CD4-positive, alpha-beta T cell treated with Interleukin-15 for 4 hours (primary cell): ENCODE data around the gene RPL10A.
"Not testable (repeated sequence)": the region's sequence is repeated elsewhere in the genome, so short reads cannot be mapped to it uniquely, and the experiment has no call there.

Source experiments
- DNase-seq: peaks from one replicate; pipeline ENCODE4 v3.0.0-alpha.2; 2020; ENCODE audit warnings: low spot score

RPL10A gene

DNA sequence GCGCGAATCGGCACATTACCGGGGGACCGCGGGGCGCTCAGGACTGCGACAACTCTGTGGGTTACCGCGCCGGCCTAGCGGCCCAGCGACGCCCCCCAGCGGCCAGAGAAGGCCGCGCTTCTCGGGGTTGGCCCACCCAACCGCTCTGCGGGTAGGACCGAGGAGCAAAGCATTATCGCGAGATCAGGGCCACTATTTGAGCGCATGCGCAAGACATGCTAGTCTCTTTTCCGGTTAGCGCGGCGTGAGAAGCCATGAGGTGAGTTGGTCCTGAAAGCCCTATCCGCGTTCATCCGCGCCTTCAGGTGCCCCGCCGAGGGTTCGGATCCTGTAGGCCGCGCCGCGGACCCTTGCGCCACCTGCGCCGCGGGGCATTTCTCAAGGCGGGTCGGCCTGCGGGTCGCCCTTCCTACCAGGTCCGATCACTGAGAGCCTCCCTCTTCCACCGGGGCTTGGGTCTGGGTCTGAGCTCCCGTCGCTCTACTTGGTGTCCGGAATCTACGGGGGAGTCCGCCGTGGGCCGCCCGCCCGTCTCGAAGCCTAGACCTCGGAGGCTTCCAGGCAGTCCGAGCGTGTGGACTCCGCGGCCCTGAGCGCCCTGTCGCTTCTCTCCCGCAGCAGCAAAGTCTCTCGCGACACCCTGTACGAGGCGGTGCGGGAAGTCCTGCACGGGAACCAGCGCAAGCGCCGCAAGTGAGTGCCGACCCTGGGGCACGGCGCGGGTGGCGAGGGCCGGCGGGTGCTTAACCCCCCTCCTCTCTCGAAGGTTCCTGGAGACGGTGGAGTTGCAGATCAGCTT lies at the start of gene RPL10A:
RPL10A (plus strand) TSS at position 221 of the 799 bp plus-strand sequence; CDS start at position 255, 34 bp downstream.
- DNase-seq: peak; percentile 98

DNA sequence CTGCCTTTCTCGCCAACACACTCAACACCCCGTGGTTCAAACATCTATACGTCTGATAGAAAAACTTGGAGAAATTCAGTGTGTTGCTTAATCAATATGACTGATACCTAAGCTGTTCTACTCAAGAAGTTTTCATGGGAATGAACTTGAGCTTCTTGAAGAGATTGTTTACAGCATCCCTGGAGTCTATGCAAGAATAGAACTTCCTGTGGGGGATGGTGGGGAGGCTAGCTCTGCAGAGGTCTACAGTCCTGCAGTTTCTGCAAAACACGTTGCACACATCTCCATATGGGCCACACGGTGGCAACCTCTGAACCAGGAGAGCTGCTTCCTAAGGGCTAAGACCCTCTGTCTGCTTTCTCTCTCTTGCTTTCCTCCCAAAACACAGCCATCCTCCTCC lies 48.8 kb upstream of the RPL10A start:
- DNase-seq: no peak

DNA sequence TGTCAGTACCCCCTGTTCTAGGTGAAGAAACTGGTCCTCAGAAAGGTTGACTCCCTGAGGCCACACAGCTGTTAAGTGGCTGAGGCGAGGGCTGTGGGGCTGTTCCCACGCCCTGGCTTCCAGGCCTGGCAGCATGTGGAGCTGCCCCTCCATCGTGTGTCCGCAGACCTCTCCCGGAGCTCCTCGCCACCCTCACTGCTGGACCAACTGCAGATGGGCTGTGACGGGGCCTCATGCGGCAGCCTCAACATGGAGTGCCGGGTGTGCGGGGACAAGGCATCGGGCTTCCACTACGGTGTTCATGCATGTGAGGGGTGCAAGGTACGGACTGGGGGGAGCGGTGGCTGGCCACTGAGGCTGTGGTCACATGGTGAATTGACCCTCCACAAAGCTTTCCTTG lies 48.2 kb upstream of the RPL10A start:
- no peak for DNase-seq

DNA sequence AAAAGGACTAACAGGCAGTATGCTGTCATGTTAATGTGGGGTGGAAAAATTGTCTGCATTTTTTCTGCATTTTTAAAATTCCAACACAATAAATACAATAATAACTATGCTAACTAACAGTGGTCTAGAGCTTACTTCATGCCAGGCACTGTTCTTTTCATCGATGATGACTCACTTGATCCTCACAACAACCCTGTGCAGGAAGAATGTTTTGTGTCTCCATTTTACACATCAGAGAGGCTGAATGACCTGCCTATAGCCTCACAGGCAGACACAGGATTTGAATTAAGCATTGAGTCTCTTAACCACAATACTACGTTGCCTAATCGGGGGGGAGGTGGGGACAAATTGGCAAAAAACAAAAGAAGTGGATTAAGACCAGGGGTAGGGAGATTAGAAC lies 42.9 kb upstream of the RPL10A start:
- DNase-seq: no peak

DNA sequence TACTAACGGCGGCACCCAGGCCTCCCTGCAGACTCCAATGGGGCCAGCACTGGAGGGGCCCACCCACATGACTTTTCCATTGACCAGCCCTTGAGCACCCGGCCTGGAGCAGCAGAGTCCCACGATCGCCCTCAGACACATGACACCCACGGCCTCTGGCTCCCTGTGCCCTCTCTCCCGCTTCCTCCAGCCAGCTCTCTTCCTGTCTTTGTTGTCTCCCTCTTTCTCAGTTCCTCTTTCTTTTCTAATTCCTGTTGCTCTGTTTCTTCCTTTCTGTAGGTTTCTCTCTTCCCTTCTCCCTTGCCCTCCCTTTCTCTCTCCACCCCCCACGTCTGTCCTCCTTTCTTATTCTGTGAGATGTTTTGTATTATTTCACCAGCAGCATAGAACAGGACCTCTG lies 42.1 kb upstream of the RPL10A start:
- DNase-seq: no peak

DNA sequence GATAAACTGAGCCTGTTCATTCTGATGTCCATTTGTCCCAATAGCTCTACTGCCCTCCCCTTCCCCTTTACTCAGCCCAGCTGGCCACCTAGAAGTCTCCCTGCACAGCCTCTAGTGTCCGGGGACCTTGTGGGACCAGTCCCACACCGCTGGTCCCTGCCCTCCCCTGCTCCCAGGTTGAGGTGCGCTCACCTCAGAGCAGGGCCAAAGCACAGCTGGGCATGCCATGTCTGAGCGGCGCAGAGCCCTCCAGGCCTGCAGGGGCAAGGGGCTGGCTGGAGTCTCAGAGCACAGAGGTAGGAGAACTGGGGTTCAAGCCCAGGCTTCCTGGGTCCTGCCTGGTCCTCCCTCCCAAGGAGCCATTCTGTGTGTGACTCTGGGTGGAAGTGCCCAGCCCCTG lies 40.8 kb upstream of the RPL10A start:
- no peak for DNase-seq

DNA sequence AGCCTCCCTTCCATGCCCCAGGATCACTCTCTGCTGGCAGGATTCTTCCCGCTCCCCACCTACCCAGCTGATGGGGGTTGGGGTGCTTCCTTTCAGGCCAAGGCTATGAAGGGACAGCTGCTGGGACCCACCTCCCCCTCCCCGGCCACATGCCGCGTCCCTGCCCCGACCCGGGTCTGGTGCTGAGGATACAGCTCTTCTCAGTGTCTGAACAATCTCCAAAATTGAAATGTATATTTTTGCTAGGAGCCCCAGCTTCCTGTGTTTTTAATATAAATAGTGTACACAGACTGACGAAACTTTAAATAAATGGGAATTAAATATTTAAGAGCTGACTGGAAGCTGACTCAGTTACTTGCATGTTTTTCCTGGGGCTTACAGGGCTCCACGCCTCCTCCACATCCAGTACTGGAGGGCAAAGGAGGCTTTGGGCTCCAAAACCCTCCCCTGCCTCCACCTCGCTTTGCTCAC lies 40.3 kb upstream of the RPL10A start:
- DNase-seq: no peak

DNA sequence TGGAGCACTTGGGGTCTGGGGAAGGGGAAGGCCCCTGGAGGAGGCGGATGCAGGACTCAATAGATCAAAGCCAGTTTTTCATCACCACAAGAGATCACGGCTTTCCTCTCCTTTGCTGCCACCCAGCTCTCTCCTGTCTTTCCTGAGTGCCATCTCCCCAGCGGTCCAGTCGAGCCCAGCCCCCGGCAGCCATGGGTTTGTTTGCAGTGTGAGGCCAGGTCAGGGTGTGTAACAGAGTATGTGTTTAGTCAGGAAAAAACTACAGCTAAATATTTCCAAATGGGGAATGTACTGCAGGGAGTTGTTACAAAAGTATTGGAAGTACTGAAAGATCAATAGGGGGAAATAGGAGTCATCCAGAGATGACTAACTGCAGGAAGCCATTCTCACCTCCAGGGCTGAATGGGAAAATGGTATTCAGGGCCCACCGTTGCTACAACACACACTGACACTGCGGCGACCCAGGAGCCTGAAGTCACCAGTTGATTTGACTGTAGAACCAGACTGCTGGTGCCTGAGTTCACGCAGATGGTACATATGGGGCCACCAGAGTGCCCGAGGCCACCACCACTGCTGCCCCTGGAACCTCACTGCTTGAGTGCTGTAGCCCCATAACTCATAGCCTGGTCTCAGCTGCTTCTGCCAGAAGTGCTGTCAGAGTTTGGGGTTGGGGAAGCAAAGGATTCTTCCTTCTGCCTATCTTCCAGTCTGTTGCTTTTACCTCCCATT lies 39.6 kb upstream of the RPL10A start:
- DNase-seq: no peak

DNA sequence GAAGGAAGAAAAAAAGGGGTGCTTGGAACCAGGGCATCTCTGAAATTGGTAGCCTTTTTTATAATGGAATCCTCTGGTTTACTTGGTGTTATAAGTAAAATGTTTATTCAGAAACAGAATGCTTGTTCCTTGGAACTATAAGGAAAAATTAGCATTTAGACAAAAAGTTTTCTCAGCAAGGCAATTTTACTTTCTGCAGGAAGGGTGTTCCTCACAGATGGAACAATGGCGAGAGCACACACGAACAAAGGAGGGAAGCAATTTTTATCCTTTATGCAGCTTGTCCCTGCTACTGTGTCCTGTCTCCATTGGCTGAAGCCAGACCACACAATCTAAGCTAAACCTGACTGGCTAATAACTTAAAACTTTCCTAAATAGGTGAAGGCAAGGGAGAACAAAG lies 38.7 kb upstream of the RPL10A start:
- no peak for DNase-seq

DNA sequence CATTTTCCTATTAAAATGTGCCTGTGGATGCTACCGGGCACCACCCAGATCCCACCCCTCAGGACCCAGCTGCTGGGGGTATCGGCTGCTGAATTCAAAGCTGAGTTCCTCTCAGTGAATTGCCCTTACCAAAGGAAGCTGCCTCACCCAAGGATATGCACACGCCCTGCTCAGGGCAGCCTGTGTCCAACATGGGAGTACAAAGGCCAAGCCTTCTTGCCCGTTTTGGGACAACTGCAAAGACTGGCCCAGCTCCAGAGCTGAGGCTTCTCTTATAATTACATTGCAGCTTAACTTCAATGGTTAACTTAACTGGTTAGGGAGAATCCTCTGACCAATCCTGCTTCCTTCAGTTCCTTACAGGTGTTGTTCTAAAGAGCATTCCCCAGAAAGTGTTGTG lies 35.9 kb upstream of the RPL10A start:
- no peak for DNase-seq

DNA sequence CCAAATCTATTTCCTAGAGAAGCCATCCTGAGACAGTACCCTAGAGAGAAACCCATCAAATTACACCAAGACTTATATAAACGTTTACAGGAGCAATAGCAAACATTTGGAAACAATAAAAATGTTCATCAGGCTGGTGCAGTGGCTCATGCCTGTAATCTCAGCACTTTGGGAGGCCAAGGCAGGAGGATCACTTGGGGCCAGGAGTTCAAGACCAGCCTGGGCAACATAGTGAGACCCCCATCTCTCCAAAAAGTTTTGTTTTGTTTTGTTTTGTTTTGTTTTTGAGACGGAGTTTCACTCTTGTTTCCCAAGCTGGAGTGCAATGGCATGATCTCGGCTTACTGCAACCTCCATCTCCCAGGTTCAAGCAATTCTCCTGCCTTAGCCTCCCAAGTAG lies 35.5 kb upstream of the RPL10A start:
- not testable (repeated sequence) for DNase-seq

DNA sequence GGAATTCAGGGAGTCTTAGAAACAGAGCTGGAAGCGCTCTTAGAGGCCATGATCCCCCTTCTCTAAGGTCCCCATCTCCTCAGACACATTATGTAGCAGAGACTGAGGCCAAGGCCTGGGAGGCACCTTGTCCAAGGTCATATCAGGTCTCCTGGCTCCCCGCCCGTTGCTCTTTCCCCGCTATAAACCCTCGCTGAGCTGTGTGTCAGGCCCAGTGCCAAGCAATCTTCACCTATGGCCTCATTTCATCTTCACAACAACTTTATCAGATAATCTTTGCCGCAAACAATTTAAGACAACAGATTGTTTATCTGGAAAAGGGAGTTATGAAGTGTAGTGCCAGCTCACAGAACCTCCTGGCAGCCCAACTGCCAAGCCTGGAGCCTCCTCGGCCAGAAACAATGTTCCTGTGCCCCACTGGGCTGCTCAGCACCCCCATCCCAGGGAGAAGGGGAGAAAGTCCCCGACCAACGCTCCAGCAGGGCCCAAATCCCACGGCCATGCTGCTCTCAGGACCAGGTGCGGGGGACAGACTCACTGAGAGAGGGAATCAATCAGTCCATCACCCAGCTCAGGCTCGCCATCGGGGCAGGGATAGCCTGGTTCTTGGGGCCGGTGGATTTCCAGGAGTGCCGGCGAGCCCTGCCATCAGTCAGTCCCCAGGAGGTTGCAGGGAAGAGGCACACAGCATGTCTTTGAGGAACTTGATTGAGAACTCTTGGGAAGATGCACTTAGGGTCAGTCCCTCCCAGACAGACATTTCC lies 32.9 kb upstream of the RPL10A start:
- no peak for DNase-seq

DNA sequence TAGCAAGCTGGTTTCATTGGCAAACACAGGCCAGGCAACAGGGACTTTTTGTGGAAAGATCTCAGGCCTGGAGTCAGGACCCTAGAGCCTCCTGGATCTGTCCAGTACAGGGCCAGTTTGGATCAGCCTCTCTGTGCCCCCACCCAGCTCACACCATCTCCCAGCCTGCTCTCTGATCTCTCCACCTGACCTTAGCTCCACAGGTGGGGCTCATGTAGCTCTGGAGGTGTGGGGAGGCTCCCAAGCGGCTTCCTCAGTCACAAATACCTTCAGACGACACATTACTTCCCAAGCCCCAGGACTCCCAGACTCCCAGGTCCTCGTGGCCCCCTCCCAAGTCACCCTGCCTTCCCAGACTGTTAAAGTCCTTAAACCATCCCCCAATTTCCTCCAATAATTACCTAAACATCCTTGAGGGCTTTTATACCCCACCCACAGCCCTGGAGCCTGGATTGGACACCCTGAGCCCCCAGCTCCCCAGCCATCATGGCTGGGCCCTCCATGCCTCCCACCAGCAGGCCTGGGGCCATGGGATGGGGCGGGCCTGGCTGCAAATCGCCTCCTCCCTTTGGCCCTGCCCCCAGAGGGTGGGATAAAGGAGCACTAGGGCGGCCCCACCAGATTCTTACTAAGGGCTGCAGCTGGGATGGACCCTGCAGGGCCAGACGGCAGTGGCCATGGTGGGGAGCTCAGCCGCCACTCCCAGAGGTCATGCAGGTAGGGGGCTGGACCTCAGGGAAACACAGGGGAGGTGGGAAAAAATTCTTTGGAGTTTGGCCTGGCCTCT lies 31.9 kb upstream of the RPL10A start:
- DNase-seq: no peak

DNA sequence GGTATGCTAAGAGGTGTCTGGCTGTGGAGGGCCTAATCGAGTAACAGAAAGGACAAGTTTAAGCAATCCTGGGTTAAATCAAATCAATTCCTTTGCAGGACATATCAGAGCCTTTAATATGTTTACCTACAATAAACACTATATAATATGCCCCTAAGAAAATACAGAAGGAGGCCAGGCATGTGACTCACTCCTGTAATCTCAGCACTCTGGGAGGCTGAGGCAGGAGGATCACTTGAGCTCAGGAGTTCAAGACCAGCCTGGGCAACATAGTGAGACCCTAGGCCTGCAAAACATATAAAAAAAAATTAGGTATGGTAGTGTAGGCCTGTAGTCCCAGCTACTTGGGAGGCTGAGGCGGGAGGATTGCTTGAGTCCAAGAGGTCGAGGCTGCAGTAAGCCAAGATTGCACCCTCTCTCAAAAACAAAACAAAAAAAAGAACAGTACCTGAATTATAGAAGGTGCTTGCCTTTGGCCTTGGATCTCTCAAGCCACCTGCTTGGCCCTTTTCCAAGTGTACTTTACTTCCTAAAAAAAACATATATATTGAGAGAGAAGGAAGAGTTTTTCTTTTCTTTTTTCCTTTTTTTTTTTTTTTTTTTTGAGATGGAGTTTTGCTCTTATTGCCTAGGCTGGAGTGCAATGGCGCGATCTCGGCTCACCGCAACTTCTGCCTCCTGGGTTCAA lies 29.7 kb upstream of the RPL10A start:
- DNase-seq: not testable (repeated sequence)

DNA sequence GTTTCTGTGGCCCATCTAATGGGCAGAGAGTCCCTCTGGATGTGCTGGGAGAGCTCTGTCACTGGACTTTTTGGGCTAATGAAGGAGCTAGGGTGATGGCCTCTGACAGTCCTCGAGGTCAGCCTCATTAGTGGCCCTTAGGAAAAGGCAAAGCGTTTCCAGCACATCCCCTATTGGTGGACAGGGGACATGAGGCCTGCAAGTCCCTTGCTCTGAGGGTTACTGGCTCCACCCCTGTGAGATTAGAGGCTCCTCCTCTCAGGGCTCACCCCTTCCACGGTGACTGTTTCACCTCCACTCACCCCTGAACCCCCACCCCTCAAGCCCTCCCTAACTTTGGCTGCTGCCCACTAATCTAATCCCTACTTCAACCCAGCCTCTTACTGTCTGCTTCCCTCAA lies 28.9 kb upstream of the RPL10A start:
- no peak for DNase-seq

DNA sequence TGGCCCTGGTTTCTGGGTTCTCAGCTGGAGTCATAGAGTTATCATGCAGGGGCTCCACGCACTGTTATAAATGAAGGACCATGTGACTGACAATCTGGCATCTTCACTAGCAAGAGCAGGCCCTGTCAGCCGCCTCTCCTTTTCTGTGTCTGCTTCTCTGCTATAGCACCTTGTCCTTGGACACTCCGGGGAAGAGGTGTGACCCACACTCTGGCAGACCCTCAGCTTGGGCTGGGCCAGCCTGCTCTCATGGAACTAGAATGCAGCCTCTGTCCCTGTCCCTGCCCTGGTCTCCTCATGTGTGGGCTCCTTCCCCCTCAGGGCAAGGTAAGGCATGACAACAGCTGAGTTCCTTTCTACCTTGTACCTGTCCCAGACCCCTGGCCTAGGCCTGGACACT lies 27.0 kb upstream of the RPL10A start:
- no peak for DNase-seq

DNA sequence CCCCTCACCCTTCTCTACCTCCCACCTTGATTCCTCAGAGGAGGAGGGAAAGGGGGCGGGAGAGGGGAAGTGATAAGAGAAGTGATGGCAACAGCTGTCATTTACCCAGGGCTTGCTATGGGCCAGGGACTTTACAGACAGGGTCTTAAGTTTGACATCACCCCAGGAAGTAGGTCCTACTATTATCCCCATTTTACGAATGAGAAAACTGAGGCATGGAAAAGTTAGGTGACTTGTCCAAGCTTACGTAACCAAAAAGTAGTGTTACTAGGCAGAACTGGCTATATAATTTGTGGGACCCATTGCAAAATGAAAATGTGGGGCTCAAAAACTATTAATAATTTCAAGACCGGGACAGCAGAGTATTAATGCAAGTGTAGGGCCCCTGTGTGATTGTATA lies 26.6 kb upstream of the RPL10A start:
- no peak for DNase-seq

DNA sequence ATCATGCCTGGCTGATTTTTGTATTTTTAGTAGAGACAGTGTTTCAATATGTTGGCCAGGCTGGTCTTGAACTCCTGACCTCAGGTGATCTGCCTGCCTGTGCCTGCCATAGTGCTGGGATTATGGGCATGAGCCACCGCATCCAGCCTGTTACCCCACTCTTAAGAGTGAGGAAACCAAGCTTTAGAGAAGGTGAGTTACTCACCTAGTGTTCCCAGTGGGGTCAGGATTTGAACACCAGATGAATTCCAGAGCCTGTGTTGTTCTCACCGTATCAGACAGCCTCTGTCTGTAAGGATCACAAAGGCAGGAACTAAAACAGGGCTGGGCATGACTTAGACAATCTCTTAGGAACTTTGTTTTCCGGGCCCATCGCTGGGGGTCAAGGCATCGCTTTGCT lies 25.5 kb upstream of the RPL10A start:
- no peak for DNase-seq

DNA sequence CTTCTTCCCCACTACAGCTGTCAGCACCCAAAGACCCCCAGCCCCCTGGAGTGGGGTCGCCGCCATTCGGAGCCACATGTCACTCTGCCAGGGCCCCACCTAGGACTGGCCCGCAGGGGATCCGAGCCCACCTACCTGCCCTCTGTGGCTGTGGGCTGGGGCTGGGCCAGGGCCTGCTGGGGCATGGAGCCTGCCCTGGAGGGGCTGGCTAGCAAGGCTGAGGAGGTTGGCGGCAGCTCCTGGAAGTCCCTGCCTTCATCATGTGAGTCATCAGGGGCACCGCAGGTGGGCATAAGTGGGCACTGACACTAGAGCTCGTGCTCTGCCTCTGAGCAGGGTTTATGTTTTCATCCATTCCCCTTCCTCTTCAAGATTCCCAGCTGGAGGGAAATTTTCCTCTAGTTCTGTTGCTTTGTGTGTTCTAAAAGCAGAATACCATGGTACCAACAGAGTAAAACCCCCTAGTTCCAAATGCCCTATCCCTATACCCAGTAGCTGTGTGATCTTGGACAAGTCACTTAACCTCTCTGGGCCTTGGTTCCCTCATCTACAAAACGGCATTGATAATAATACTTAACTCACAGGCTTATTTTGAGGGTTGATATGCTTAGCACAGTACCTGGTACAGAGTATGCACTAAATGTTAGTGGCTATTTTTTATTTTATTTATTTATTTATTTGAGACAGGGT lies 24.7 kb upstream of the RPL10A start:
- DNase-seq: no peak

DNA sequence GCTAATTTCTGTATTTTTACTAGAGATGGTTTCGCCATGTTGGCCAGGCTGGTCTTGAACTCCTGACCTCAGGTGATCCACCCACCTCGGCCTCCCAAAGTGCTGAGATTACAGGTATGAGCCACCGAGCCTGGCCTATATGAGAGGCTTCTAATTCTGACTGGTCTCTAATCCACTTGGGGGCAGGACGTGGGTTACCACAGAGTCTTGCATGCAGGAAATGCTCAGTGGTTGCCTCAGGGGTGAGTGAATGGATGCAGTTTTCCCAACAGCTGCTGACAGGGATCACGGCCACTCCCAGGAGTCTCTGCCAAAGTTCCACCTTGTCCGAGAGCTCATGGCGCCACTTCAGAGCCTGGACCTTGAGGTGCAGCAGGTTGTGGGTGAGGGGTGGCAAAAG lies 22.5 kb upstream of the RPL10A start:
- DNase-seq: no peak

DNA sequence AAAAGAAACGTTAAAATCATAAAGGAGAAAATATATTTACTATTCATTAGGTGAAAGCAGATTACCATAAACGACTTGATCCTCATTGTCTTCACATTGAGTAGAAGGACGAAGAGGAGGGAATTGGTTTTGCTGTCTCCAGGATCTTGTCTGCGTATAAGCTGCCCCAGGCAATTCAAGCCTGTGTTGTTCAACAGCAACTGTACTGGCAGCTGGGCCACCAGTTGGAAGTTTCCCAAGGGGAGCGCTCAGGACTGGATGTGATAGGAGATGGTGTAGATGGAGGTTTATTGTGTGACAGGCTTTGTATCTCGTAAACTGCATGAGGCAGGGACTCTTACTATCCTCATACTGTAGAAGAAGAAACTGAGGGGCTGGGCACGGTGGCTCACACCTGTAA lies 20.0 kb upstream of the RPL10A start:
- no peak for DNase-seq
